RWPE2 (cell line): ENCODE measurements around the gene RBM10.

Experiments used
- ATAC-seq: fragments of 200-7000 bp; cut with Tn5 transposase; 3 replicates; pipeline ENCODE4 v1.9.1; 2021; ENCODE audit warnings: low read depth
- DNase-seq: peaks from one replicate; pipeline ENCODE4 v3.0.0-alpha.2; 2020; ENCODE audit warnings: low spot score
- H3K27ac ChIP-seq: fragments of 450-650 bp; 2 replicates; pipeline ENCODE4 v1.5.1; 2017; ENCODE audit warnings: mild to moderate bottlenecking; ENCODE audit not compliant: poor library complexity, severe bottlenecking
- H3K27me3 ChIP-seq: fragments of 250-450 bp; sonication (Bioruptor Pico); 2 replicates; pipeline ENCODE4 v1.5.1; 2021; ENCODE audit warnings: mild to moderate bottlenecking, moderate library complexity; ENCODE audit not compliant: insufficient read depth, poor library complexity, severe bottlenecking
- H3K36me3 ChIP-seq: fragments of 250-450 bp; sonication (Bioruptor Pico); 2 replicates; pipeline ENCODE4 v1.5.1; 2020; ENCODE audit warnings: low read depth, mild to moderate bottlenecking, moderate library complexity
- H3K4me1 ChIP-seq: fragments of 250-450 bp; sonication (Bioruptor Pico); 2 replicates; pipeline ENCODE4 v1.5.1; 2021; ENCODE audit warnings: mild to moderate bottlenecking, moderate library complexity; ENCODE audit not compliant: insufficient read depth, poor library complexity, severe bottlenecking
- H3K4me3 ChIP-seq: fragments of 250-450 bp; sonication (Bioruptor Pico); 2 replicates; pipeline ENCODE4 v1.5.1; 2021; ENCODE audit warnings: mild to moderate bottlenecking, moderate library complexity; ENCODE audit not compliant: severe bottlenecking
- H3K9me3 ChIP-seq: fragments of 250-450 bp; sonication (Bioruptor Pico); 2 replicates; pipeline ENCODE4 v1.5.1; 2021; ENCODE audit warnings: mild to moderate bottlenecking, moderate library complexity; ENCODE audit not compliant: severe bottlenecking
- TF ChIP-seq, protein P1 (sequence below): fragments of 450-650 bp; IDR thresholded peaks from one replicate; pipeline ENCODE4 v1.5.1; 2017; ENCODE audit warnings: mild to moderate bottlenecking, moderate library complexity; ENCODE audit not compliant: poor library complexity, severe bottlenecking

Gene RBM10

DNA sequence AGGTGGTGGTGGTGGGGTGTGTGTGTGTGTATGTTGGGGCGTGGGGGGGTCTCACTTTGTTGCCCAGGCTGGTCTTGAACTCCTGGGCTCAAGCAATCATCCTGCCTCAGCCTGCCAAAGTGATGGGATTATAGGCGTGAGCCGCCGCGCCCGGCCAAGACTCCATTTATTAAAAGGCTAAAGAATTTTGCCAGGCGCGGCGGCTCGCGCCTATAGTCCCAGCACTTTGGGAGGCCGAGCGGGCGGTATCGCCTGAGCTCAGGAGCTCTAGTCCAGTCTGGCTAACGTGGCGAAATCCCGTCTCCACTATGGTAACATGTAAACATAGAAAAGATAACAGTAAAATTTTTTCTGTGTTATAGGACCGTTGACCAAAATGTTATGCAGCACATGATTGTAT lies 44.9 kb downstream of the RBM10 start:
- H3K4me3 ChIP-seq = no peak overlapping the region
- no peak for ATAC-seq
- H3K36me3 ChIP-seq = peaks cover 3% of the 10 kb centered on the region; the same call in 1 of the 2 replicates
- no peak overlapping the region for H3K27ac ChIP-seq
- no peak for DNase-seq
- H3K9me3 ChIP-seq = no peaks in the 10 kb centered on the region
- H3K27me3 ChIP-seq = no peaks in the 10 kb centered on the region
- TF ChIP-seq, protein P1, sequence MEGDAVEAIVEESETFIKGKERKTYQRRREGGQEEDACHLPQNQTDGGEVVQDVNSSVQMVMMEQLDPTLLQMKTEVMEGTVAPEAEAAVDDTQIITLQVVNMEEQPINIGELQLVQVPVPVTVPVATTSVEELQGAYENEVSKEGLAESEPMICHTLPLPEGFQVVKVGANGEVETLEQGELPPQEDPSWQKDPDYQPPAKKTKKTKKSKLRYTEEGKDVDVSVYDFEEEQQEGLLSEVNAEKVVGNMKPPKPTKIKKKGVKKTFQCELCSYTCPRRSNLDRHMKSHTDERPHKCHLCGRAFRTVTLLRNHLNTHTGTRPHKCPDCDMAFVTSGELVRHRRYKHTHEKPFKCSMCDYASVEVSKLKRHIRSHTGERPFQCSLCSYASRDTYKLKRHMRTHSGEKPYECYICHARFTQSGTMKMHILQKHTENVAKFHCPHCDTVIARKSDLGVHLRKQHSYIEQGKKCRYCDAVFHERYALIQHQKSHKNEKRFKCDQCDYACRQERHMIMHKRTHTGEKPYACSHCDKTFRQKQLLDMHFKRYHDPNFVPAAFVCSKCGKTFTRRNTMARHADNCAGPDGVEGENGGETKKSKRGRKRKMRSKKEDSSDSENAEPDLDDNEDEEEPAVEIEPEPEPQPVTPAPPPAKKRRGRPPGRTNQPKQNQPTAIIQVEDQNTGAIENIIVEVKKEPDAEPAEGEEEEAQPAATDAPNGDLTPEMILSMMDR = no peak
- peaks cover 4% of the 10 kb centered on the region for H3K4me1 ChIP-seq

DNA sequence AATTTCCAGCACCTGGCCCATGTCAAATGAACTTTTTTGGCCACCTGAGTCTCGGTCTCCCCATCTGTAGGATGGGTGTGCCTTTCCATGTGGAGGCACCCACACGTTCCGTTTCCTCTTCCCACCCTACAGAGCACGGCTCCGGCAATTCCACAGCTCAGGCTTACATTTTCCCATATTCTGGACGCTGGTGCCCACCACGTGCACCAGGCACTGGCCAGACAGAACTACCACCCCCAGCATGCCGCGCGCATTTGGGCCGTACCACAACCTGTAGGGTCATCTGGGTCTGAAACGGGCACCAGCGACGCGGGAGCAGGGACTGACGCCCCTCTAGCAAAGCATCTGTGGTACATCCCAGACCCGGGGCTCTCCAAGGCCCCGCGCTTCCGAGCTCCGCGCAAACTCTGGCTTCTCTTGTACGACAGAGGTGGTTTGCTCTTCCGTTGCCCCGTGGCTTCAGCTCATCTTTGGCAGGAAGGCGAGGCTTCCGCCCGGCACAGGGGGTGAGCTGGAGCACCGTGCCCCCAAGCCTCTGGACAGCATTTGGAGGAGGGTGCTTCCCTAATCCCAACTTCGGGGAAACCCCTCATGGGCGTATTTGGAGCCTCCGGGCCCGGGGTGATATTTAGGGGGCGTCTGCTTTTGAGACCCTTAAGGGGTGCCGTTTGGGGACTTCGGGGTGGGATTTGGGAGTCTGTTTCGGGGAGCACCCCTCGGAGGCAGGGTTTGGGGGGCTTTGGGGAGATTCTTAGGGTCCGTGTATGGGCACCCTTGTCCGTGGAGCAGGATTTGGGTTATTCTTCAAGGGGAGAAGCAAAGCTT lies 45.6 kb downstream of the RBM10 start:
- Histone ChIP-seq H3K4me3 (peak overlapping the region; percentile 53), H3K4me1 (peaks cover 9% of the 10 kb centered on the region), H3K9me3 (no peaks in the 10 kb centered on the region), H3K27ac (peak overlapping the region; percentile 58), H3K27me3 (no peaks in the 10 kb centered on the region), H3K36me3 (peaks cover 10% of the 10 kb centered on the region)
- TF ChIP-seq, protein P1 = no peak
- ATAC-seq (peak; percentile 81), DNase-seq (peak; percentile 90)

GRCh38 chrX:47191331-47191730 lies 46.3 kb downstream of the RBM10 start:
- Histone ChIP-seq H3K27ac (peak overlapping the region; percentile 58), H3K9me3 (no peaks in the 10 kb centered on the region), H3K4me3 (peak overlapping the region; percentile 53), H3K4me1 (peaks cover 9% of the 10 kb centered on the region), H3K36me3 (peaks cover 17% of the 10 kb centered on the region), H3K27me3 (no peaks in the 10 kb centered on the region)
- ATAC-seq (peak; percentile 39), DNase-seq (no peak)
- TF ChIP-seq, protein P1 = no peak

DNA sequence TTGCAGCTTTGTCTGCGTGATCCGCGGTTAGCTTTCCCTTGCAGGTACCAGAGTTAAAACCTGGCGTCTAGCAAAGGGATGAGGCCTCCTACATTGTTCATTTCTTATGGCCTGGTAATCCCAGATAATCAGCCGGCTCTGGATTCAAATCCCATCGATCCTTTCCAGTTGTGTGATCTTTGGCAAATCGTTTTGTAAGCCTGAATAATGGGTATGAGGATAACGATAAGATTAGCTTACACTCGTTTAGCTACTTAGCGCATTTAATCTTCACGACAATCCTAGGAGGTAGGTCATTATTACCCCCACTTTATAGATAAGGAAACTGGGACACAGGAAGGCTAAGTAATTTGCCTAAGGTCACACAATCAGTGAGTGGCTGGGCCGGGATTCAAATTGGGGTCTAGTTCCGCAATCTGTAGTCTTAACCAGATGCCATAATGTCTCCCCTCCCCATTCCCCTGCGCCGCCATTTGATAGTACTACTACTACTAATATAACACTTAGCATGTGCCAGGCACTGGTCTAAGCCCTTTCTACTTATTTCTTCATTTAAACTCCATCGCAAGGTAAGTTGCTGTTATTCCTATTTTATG lies 46.9 kb downstream of the RBM10 start:
- TF ChIP-seq, protein P1 = no peak
- Histone ChIP-seq H3K9me3 (no peaks in the 10 kb centered on the region), H3K4me3 (peak overlapping the region; percentile 53), H3K27me3 (no peaks in the 10 kb centered on the region), H3K4me1 (peaks cover 9% of the 10 kb centered on the region), H3K27ac (peak overlapping the region; percentile 58), H3K36me3 (peaks cover 23% of the 10 kb centered on the region)
- DNase-seq (no peak), ATAC-seq (no peak)
